BE2C (cell line): Measurements from ENCODE around the gene NELFCD.
"Not testable (repeated sequence)": the region's sequence is repeated elsewhere in the genome, so short reads cannot be mapped to it uniquely, and the experiment has no call there.

Experiments used
- DNase-seq: peaks from one replicate; pipeline ENCODE4 v3.0.0-alpha.2; 2020
- H3K27me3 ChIP-seq: fragments of 250-450 bp; sonication (Bioruptor Pico); 2 replicates; pipeline ENCODE4 v1.5.1; 2020; ENCODE audit warnings: mild to moderate bottlenecking
- H3K36me3 ChIP-seq: fragments of 250-450 bp; sonication (Bioruptor Pico); 2 replicates; pipeline ENCODE4 v1.5.1; 2020; ENCODE audit warnings: mild to moderate bottlenecking
- H3K4me1 ChIP-seq: fragments of 250-450 bp; sonication (Bioruptor Pico); 2 replicates; pipeline ENCODE4 v1.5.1; 2020
- H3K4me3 ChIP-seq: 2 replicates; pipeline ENCODE4 v1.5.1; 2011; ENCODE audit warnings: low read depth, low read length
- H3K9me3 ChIP-seq: fragments of 250-450 bp; sonication (Bioruptor Pico); 2 replicates; pipeline ENCODE4 v1.5.1; 2020
- CTCF ChIP-seq: IDR thresholded peaks from 2 replicates; pipeline ENCODE4 v1.5.1; 2012; ENCODE audit warnings: mild to moderate bottlenecking, low read depth, low read length

The NELFCD gene

GRCh38 chr20:59010321-59010994 lies 29.4 kb downstream of the NELFCD start:
- no peak for DNase-seq
- Histone ChIP-seq H3K36me3 (no peaks in the 10 kb centered on the region), H3K4me1 (no peaks in the 10 kb centered on the region), H3K9me3 (no peaks in the 10 kb centered on the region), H3K4me3 (no peak overlapping the region), H3K27me3 (no peaks in the 10 kb centered on the region)
- no peak for TF ChIP-seq CTCF

GRCh38 chr20:59010995-59011873 lies 30.2 kb downstream of the NELFCD start:
- no peaks in the 10 kb centered on the region for H3K9me3 ChIP-seq
- no peak for DNase-seq
- peaks cover 2% of the 10 kb centered on the region for H3K4me1 ChIP-seq
- H3K27me3 ChIP-seq: no peaks in the 10 kb centered on the region
- TF ChIP-seq CTCF: no peak
- no peak overlapping the region for H3K4me3 ChIP-seq
- H3K36me3 ChIP-seq: no peaks in the 10 kb centered on the region

- H3K4me3 ChIP-seq, H3K9me3 ChIP-seq, DNase-seq, H3K4me1 ChIP-seq, H3K36me3 ChIP-seq, H3K27me3 ChIP-seq: not testable (repeated sequence)
Observed at GRCh38 chr20:59011874-59012157, 30.8 kb downstream of the NELFCD start.

- no peaks in the 10 kb centered on the region for H3K9me3 ChIP-seq
- H3K36me3 ChIP-seq: no peaks in the 10 kb centered on the region
- H3K4me1 ChIP-seq: peaks cover 7% of the 10 kb centered on the region
- no peaks in the 10 kb centered on the region for H3K27me3 ChIP-seq
- DNase-seq: no peak
- H3K4me3 ChIP-seq: no peak overlapping the region
- no peak for TF ChIP-seq CTCF
Observed at GRCh38 chr20:59013031-59013951, 32.2 kb downstream of the NELFCD start.

- Histone ChIP-seq H3K36me3 (no peaks in the 10 kb centered on the region; the same call in 1 of the 2 replicates), H3K4me1 (peaks cover 7% of the 10 kb centered on the region), H3K4me3 (no peak overlapping the region), H3K9me3 (no peaks in the 10 kb centered on the region), H3K27me3 (no peaks in the 10 kb centered on the region)
- no peak for DNase-seq
- TF ChIP-seq CTCF: no peak
Observed at GRCh38 chr20:59013959-59014608, 33.0 kb downstream of the NELFCD start.

- Histone ChIP-seq H3K9me3 (no peaks in the 10 kb centered on the region), H3K27me3 (no peaks in the 10 kb centered on the region), H3K4me3 (no peak overlapping the region), H3K36me3 (no peaks in the 10 kb centered on the region; the same call in 1 of the 2 replicates), H3K4me1 (peaks cover 7% of the 10 kb centered on the region)
- no peak for DNase-seq
- TF ChIP-seq CTCF: no peak
Observed at GRCh38 chr20:59014680-59015389, 33.8 kb downstream of the NELFCD start.
